PFSK-1 (cell line): ENCODE measurements around the gene RNF224.

Experiments
- FOXP2 ChIP-seq: optimal IDR thresholded peaks from 2 replicates; pipeline ENCODE3; 2011; ENCODE audit warnings: borderline replicate concordance, control low read depth, inconsistent platforms; ENCODE audit not compliant: insufficient read depth; ENCODE audit errors: extremely low read length, extremely low read depth
- POLR2AphosphoS5 ChIP-seq: IDR thresholded peaks from 2 replicates; pipeline ENCODE4 v1.6.1; 2012; ENCODE audit warnings: low read depth, mild to moderate bottlenecking, control low read depth, low read length, moderate library complexity
- SIN3A ChIP-seq: IDR thresholded peaks from 2 replicates; pipeline ENCODE4 v1.6.1; 2012; ENCODE audit warnings: mild to moderate bottlenecking, low read length, moderate library complexity, borderline replicate concordance; ENCODE audit not compliant: insufficient read depth
- TAF1 ChIP-seq: IDR thresholded peaks from 2 replicates; pipeline ENCODE4 v1.6.1; 2012; ENCODE audit warnings: low read length, control low read depth, borderline replicate concordance; ENCODE audit not compliant: insufficient read depth
- TF ChIP-seq, protein P1 (sequence below), 2 experiments: IDR thresholded peaks; 2 replicates each; pipeline versions ENCODE4 v1.6.1 to v1.8.0; 2011 to 2012; ENCODE audit warnings: low read depth in 2 of 2, low read length in 2 of 2, control low read depth in 1 of 2, inconsistent platforms in 1 of 2, mild to moderate bottlenecking in 1 of 2, moderate library complexity in 1 of 2; ENCODE audit not compliant: insufficient read depth in 1 of 2

The RNF224 gene

DNA sequence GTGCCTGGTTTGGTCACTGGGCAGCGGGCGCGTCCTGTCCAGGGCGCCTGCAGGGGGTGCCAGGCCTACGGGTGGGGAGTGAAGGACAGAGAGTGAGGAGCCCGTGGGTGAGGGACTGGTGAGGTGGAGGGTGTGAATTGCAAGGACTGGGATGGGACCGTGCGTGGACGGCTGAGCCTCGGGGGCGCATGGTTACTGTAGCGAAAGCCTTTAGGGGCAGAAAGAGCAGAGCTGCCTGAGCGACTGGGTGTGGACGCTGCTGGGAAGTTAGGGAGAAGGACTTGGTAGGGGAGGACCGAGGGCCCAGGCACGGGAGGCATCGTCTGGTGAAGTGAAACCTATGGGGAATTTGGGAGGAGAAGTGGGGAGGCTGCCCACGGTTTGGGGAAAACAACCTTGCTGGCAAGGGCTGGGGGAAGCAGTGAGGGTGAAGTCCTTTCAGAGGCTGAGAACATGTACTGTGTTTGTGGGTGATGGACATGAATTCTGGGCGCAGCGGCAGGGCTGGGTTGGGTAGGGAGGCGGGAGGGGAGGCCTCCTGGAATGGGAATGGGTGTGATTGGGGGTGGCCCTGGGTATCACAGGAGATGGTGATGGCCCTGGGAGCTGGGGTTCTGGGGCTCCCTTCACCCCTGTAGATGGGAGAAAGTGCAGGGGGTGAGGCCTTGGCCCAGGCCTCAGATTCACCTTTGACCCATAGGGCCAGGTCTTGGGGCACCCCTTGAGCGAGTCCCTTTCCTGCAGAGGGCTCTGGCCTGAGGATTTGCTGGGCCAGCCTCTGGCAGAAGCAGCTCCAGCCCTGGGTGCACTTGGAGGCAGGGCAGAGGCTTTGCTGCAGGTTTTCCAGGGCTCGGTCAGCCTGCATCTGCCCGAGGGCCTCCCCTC is 48.5 kb downstream of the RNF224 start:
- no peak for TF ChIP-seq SIN3A
- no peak for TF ChIP-seq POLR2AphosphoS5
- TF ChIP-seq, protein P1, sequence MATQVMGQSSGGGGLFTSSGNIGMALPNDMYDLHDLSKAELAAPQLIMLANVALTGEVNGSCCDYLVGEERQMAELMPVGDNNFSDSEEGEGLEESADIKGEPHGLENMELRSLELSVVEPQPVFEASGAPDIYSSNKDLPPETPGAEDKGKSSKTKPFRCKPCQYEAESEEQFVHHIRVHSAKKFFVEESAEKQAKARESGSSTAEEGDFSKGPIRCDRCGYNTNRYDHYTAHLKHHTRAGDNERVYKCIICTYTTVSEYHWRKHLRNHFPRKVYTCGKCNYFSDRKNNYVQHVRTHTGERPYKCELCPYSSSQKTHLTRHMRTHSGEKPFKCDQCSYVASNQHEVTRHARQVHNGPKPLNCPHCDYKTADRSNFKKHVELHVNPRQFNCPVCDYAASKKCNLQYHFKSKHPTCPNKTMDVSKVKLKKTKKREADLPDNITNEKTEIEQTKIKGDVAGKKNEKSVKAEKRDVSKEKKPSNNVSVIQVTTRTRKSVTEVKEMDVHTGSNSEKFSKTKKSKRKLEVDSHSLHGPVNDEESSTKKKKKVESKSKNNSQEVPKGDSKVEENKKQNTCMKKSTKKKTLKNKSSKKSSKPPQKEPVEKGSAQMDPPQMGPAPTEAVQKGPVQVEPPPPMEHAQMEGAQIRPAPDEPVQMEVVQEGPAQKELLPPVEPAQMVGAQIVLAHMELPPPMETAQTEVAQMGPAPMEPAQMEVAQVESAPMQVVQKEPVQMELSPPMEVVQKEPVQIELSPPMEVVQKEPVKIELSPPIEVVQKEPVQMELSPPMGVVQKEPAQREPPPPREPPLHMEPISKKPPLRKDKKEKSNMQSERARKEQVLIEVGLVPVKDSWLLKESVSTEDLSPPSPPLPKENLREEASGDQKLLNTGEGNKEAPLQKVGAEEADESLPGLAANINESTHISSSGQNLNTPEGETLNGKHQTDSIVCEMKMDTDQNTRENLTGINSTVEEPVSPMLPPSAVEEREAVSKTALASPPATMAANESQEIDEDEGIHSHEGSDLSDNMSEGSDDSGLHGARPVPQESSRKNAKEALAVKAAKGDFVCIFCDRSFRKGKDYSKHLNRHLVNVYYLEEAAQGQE (IDR thresholded peaks at IDR 0.05; ENCODE audit: insufficient read depth in 1 of 2, low read depth in 2 of 2, low read length in 2 of 2) = no peak
- TF ChIP-seq TAF1 = no peak

DNA sequence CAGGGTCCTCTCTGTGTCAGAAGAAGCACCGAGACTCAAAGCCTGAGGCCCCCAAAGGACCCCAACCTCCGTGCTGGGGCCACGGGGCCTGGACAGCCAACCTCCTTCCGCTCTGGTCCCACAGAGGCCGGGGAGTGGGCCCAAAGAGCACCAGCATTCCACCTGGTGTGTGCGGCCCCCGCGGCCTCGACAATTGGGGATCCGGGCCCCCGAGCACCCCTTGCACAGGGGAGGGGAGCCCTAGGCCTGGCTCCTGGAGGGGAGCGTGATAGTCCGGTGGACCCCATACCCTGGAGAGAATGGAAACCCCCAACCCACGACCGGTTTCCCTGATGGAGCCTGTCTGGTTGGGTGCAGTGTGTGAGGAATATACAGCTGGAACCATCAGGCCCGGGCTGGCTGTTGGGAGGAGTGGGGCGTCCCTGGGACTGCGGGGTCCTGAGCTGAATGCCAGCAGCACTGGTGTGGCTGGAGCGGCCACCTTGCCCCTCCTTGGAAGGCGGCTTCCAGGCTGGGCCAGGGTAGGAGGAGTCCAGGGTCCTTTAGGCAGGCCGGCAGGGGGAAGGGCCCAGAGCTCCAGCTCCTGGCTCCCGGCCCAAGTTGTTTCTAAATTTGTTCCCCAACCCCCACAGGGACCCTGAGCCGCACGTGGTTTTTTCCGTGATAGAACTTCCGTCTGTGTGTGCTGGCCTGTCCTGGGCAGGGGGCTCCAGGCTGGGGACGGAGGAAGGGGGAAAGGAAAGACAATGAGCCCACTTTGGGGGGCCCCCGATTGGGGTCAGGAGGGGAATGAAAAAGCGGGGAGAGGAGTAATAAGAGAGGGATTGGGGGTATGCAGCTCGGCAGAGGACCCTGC is 49.4 kb downstream of the RNF224 start:
- TF ChIP-seq TAF1 (no peak), SIN3A (no peak)

DNA sequence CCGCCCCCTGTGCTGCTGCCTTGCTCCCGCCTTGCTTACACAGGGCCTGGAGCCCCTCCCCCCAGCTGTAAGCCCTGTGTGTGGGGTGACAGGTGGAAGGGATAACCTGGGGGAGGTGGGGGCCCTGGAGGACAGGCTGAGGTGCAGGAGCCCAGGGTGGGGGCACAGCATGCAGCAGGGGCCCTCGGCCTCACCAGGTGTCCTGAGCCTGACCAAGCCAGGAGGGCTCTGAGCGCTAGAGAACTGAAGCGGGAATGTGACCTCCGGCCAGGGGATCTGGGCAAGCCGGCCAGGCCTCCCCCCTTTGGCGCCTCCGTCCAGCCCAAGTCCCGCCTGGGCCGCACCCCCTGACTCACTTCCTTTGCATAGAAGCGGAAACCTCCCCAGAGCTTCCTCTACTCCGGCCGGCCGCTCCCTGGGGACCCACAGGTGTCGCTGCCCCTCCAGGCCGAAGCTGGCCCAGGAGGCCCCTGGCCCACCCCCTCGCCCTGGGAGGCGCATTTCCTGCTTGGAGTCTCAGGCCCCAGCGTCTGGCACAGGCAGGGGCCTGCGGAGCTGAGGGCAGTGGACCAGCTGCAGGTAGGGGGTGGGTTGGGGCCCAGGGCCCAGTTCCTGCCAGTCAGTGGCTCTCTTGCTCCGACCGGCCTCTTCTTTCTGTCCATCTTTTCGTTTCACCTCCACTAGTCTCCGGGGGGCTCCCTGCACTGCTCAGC is 50.2 kb downstream of the RNF224 start, which contains the start of gene TOR4A:
TOR4A (plus strand) TSS at position 398 of the 713 bp plus-strand sequence. CDS start 964 bp downstream, outside the sequence.
- TF ChIP-seq TAF1 (no peak), POLR2AphosphoS5 (0 out of 2 replicates have a peak, but pooled peaks have one; percentile 51)

DNA sequence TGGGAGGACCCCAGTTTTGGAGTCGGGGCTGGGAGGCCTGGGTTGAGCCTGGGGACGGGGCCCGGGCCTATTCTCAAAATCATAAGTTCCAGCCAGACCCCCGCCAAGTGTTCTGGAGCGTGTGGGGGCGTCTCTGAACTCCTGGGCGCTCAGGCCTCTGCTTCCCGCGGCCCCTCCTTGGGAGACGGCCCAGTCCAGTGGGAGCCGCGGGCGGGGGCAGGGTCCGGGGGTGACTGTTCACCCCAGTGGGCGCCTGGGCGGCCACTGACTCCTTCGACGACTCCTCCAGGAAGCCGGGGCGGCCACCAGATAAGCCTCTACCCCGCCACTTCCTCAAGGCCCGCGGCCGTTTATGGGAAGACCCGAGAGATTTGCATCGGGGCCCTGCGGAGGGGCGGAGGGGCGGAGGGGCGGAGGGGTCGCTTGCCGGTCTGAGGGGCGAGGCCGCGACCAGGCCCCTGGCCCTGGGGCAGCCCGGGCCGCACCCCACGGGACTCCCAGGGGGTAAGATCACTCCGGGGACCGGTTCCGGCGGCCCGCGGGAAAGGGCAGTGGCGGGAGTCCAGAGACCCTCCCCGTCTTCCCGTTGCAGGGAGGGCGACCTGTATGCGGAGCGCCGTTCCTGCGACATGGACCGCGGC is 50.9 kb downstream of the RNF224 start:
- TF ChIP-seq TAF1 = no peak
- no peak for TF ChIP-seq FOXP2
- TF ChIP-seq POLR2AphosphoS5 = no peak
- TF ChIP-seq, protein P1 (IDR thresholded peaks at IDR 0.05; ENCODE audit: insufficient read depth in 1 of 2, low read depth in 2 of 2, low read length in 2 of 2) = no peak
- TF ChIP-seq SIN3A = no peak
